Chondrocyte (in vitro differentiated cells): Measurements from ENCODE around the gene TYSND1. TPM values are rescaled to one million over a fixed set of nuclear protein-coding genes. Genes with fewer than 3 reads are reported as not detected.

Experiments used
- DNase-seq: peaks from one replicate; pipeline ENCODE4 v3.0.0; 2021; ENCODE audit warnings: mixed read lengths, low spot score
- H3K27ac Mint-ChIP-seq: one replicate; pipeline ENCODE4 v1.8.0; 2021; ENCODE audit warnings: mild to moderate bottlenecking, moderate library complexity, mixed read lengths; ENCODE audit not compliant: unreplicated experiment
- H3K27me3 Mint-ChIP-seq: 2 replicates; pipeline ENCODE4 v1.8.0; 2021; ENCODE audit warnings: low read depth, mixed read lengths
- H3K36me3 Mint-ChIP-seq: 2 replicates; pipeline ENCODE4 v1.8.0; 2021; ENCODE audit warnings: low read depth, mixed read lengths
- H3K4me1 Mint-ChIP-seq: 2 replicates; pipeline ENCODE4 v1.8.0; 2021; ENCODE audit warnings: low read depth, mild to moderate bottlenecking, mixed read lengths
- H3K4me3 Mint-ChIP-seq: one replicate; pipeline ENCODE4 v1.8.0; 2021; ENCODE audit warnings: mild to moderate bottlenecking, moderate library complexity, mixed read lengths; ENCODE audit not compliant: unreplicated experiment
- H3K9me3 Mint-ChIP-seq: 2 replicates; pipeline ENCODE4 v1.8.0; 2021; ENCODE audit warnings: low read depth, mixed read lengths
- total RNA-seq: library from RNA; stranded (reverse); gene quantifications from 3 replicates; pipeline ENCODE4 v1.2.1, GENCODE V29; 2021
- TF ChIP-seq, protein P1 (sequence below): fragments of 200-600 bp; sonication (generic); IDR thresholded peaks from 2 replicates; pipeline ENCODE4 v1.5.0; 2021; ENCODE audit warnings: antibody characterized with exemption, mild to moderate bottlenecking, moderate library complexity

The TYSND1 gene
- total RNA-seq, 1 donor from 2014 or later: 9.4 TPM

DNA sequence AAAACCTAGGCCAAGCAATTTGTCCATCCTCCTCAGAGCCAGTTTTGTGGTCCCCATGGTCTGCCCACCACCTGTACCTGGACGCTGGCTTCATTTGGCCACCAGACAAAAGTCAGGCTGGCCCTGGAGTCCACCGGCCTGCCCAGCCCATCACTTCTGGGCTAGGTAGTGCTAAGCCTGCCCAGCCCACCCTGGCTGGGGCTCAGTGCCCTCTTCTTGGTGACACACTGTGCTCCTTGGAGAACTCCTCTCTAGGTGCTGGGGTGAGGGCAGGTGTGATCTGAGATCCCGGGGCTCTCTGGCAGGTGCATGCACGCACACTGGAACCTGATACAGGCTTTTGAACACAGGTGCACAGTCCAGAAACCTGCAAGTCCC is 15.0 kb downstream of the TYSND1 start:
- Mint-ChIP-seq H3K36me3 (peaks cover 2% of the 10 kb centered on the region), H3K4me1 (peaks cover 30% of the 10 kb centered on the region), H3K9me3 (no peaks in the 10 kb centered on the region), H3K27me3 (no peaks in the 10 kb centered on the region), H3K27ac (peak overlapping the region; percentile 91), H3K4me3 (peak overlapping the region; percentile 84)
- no peak for DNase-seq
- TF ChIP-seq, protein P1, sequence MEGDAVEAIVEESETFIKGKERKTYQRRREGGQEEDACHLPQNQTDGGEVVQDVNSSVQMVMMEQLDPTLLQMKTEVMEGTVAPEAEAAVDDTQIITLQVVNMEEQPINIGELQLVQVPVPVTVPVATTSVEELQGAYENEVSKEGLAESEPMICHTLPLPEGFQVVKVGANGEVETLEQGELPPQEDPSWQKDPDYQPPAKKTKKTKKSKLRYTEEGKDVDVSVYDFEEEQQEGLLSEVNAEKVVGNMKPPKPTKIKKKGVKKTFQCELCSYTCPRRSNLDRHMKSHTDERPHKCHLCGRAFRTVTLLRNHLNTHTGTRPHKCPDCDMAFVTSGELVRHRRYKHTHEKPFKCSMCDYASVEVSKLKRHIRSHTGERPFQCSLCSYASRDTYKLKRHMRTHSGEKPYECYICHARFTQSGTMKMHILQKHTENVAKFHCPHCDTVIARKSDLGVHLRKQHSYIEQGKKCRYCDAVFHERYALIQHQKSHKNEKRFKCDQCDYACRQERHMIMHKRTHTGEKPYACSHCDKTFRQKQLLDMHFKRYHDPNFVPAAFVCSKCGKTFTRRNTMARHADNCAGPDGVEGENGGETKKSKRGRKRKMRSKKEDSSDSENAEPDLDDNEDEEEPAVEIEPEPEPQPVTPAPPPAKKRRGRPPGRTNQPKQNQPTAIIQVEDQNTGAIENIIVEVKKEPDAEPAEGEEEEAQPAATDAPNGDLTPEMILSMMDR: no peak

DNA sequence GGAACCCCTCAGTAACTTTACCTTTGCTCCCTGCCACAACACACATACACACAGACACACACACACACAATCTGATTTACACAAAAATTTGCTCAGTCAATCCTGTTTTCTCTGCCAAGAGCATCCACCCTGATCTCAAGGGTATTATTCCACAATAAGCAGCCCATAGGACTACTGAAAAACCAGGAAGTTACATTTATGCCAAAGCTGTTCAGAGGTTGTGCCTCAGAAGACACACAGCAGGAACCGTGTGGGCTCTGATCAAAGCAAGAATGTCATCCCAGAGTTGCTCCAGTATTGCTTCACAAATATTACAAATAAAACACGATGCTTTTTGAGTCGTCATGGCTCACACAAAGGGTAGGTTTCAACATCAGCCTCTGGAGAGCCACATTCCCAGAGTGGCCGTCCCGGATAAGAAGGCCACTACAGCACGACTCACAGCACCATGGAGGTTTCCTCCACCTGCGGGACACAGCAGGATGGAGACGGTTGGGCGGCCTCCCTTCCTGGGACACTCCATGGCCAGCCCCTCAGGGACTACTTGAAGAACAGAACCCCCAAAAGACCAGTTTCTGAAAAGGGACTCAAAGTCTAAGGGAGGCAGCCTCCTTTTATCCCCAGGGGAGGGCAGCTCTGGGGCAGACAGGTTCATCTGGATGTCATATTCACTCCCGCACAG is 15.5 kb downstream of the TYSND1 start:
- Mint-ChIP-seq H3K4me3 (peak overlapping the region; percentile 84), H3K9me3 (no peaks in the 10 kb centered on the region), H3K27ac (peak overlapping the region; percentile 79), H3K4me1 (peaks cover 30% of the 10 kb centered on the region), H3K27me3 (no peaks in the 10 kb centered on the region), H3K36me3 (peaks cover 2% of the 10 kb centered on the region)
- DNase-seq: no peak
- TF ChIP-seq, protein P1: no peak

DNA sequence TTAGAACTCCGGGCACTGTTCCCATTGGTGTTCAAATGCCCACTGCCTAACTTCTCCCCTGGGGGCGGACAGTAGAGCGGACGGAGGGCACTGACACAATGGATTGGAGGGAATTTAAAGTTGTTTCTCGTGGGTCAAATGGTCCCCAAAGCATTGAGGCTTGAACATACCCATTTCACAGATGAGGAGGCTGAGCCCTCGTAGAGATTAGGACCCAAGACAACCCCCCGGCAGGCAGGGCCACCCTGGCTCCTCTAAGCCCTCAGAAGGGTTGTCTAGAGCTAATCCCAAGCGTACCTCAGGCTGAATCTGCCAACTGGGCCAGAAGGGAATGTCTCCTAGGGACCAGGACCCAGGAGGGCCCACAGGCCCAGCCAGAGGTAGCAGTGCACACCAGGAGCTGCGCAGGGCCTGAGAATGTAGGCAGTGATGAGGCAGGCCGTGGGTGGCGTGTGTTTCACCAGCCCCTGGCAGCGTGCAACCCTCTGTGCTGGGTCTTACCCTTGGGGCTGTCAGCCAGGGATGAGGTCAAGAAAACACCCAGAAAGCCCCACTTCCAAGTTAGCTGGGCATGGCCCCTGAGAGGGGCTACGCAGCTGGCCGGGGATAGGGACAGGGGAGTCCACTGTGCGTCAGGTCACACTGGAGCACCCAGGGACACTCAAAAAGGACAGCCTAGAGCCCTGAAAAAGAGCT is 19.7 kb downstream of the TYSND1 start:
- no peaks in the 10 kb centered on the region for H3K36me3 Mint-ChIP-seq
- peaks cover 17% of the 10 kb centered on the region for H3K4me1 Mint-ChIP-seq
- TF ChIP-seq, protein P1: no peak
- no peaks in the 10 kb centered on the region for H3K9me3 Mint-ChIP-seq
- no peaks in the 10 kb centered on the region for H3K27me3 Mint-ChIP-seq
- H3K4me3 Mint-ChIP-seq: no peak overlapping the region
- peak; percentile 72 for DNase-seq
- H3K27ac Mint-ChIP-seq: no peak overlapping the region

DNA sequence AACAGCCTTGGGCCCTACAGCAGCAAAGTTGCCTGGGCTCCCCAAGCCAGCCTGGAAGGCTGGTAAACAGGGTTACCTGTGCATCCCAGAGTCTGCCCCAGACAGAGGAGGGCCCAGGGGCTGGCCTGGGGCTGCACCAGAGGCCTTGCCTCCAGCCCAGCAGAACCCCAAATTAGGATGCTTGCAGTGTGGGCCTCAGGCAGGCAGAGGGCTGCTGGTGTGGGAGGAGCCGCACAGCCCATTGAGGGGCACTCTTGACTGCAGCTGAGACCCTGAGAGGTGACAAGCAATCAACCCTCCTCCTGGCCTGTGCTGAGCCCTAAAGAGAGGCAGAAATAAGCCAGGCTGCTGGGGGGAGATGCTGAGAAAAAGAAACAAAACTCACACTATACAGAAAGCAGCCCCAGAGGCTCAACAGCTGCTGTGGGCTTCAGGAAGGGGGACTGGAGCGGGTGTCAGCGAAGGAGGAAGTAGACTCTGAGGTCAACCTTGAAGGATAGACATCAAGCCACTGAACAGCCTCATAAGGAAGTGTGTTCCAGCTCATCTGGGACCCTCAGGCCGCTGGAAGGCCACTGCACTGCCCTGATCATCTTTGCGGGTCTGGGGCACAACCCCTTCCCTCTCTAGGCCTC is 20.5 kb downstream of the TYSND1 start:
- no peak overlapping the region for H3K4me3 Mint-ChIP-seq
- H3K9me3 Mint-ChIP-seq: no peaks in the 10 kb centered on the region
- TF ChIP-seq, protein P1: no peak
- peak; percentile 13 for DNase-seq
- peaks cover 1% of the 10 kb centered on the region for H3K36me3 Mint-ChIP-seq
- peaks cover 9% of the 10 kb centered on the region for H3K4me1 Mint-ChIP-seq
- no peaks in the 10 kb centered on the region for H3K27me3 Mint-ChIP-seq
- no peak overlapping the region for H3K27ac Mint-ChIP-seq

DNA sequence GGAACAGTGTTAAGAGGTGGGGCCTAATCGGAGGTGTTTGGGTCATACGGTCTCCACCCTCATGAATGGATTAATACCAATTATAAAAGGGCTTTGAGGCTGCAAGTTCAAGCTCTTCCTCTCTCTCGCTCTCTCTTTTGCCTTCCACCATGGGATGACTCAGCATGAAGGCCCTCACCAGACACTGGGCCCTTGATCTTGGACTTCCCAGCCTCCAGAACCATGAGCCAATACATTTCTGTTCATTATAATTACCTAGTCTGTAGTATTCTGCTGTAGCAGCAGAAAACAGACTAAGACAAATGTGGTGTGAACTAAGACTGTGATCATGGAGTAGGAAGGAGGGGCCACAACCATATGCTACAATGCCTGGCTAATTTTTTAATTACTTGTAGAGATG is 21.6 kb downstream of the TYSND1 start:
- Mint-ChIP-seq H3K4me1 (no peaks in the 10 kb centered on the region), H3K36me3 (peaks cover 5% of the 10 kb centered on the region), H3K27me3 (no peaks in the 10 kb centered on the region), H3K9me3 (no peaks in the 10 kb centered on the region), H3K4me3 (no peak overlapping the region), H3K27ac (no peak overlapping the region)
- no peak for DNase-seq
- TF ChIP-seq, protein P1: no peak
